ENCODE data around the gene PLA2G4B. TPM values are rescaled to one million over a fixed set of nuclear protein-coding genes. Genes with fewer than 3 reads are reported as not detected.

The PLA2G4B gene
- total and polyA plus RNA-seq, 9 of the 15 experiments (the other 6 are each of a cell fraction or from before 2014, with no cell fraction given): 0.07 to 6.1 (median 2.8) TPM

DNA sequence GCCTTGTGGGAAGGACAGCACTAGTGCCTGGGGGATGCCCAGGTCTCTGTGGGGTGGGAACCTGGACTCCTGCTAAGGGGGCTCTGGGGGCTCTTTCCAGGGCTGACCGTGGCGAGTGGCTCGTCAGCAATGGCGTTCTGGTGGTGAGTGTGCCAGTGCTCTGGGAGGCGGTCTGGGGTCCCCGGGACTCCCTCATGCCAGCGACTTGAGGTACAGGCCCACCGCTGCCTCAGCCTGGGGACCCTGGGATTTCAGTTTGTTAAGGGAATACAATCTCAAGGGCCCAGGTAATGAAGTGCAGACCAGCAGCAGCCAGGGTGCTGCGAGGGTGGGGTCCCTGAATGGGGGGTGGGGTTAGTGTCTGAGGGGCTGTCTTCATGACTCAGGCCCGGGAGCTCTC, 2.5 kb downstream of the PLA2G4B start:
- in situ Hi-C loops (cut with MboI): no loop called here
- no peak for TF ChIP-seq KDM4B (IDR thresholded peaks at IDR 0.05; ENCODE audit: borderline replicate concordance in 2 of 2, low read depth in 1 of 2)
- TF ChIP-seq ZKSCAN8 (CRISPR knock-in tag; IDR thresholded peaks at IDR 0.05): no peak
- no peak for TF ChIP-seq STAT5B (CRISPR knock-in tag; IDR thresholded peaks at IDR 0.05)
- TF ChIP-seq SIRT6 (IDR thresholded peaks at IDR 0.05; ENCODE audit: low read depth, low read length): no peak
- TF ChIP-seq ZNF41 (CRISPR knock-in tag; conservative IDR thresholded peaks at IDR 0.05): no peak
- TF ChIP-seq ZBTB7A (IDR thresholded peaks at IDR 0.05; ENCODE audit: borderline replicate concordance, control insufficient read depth, low read depth, low read length): no peak
- TF ChIP-seq C11orf30 (IDR thresholded peaks at IDR 0.05; ENCODE audit: low read depth): no peak
- TF ChIP-seq, protein P1, sequence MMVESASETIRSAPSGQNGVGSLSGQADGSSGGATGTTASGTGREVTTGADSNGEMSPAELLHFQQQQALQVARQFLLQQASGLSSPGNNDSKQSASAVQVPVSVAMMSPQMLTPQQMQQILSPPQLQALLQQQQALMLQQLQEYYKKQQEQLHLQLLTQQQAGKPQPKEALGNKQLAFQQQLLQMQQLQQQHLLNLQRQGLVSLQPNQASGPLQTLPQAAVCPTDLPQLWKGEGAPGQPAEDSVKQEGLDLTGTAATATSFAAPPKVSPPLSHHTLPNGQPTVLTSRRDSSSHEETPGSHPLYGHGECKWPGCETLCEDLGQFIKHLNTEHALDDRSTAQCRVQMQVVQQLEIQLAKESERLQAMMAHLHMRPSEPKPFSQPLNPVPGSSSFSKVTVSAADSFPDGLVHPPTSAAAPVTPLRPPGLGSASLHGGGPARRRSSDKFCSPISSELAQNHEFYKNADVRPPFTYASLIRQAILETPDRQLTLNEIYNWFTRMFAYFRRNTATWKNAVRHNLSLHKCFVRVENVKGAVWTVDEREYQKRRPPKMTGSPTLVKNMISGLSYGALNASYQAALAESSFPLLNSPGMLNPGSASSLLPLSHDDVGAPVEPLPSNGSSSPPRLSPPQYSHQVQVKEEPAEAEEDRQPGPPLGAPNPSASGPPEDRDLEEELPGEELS (CRISPR knock-in tag; IDR thresholded peaks at IDR 0.05; ENCODE audit: borderline replicate concordance): no peak
- no peak for TF ChIP-seq RBFOX2 (IDR thresholded peaks at IDR 0.05; ENCODE audit: low read depth, low read length)
- TF ChIP-seq, protein P2, sequence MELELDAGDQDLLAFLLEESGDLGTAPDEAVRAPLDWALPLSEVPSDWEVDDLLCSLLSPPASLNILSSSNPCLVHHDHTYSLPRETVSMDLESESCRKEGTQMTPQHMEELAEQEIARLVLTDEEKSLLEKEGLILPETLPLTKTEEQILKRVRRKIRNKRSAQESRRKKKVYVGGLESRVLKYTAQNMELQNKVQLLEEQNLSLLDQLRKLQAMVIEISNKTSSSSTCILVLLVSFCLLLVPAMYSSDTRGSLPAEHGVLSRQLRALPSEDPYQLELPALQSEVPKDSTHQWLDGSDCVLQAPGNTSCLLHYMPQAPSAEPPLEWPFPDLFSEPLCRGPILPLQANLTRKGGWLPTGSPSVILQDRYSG (tag; conservative IDR thresholded peaks at IDR 0.05; ENCODE audit: low read depth): no peak
- TF ChIP-seq SREBF1 (IDR thresholded peaks at IDR 0.05; ENCODE audit: borderline replicate concordance, low read depth, low read length): no peak
- TF ChIP-seq, protein P3, sequence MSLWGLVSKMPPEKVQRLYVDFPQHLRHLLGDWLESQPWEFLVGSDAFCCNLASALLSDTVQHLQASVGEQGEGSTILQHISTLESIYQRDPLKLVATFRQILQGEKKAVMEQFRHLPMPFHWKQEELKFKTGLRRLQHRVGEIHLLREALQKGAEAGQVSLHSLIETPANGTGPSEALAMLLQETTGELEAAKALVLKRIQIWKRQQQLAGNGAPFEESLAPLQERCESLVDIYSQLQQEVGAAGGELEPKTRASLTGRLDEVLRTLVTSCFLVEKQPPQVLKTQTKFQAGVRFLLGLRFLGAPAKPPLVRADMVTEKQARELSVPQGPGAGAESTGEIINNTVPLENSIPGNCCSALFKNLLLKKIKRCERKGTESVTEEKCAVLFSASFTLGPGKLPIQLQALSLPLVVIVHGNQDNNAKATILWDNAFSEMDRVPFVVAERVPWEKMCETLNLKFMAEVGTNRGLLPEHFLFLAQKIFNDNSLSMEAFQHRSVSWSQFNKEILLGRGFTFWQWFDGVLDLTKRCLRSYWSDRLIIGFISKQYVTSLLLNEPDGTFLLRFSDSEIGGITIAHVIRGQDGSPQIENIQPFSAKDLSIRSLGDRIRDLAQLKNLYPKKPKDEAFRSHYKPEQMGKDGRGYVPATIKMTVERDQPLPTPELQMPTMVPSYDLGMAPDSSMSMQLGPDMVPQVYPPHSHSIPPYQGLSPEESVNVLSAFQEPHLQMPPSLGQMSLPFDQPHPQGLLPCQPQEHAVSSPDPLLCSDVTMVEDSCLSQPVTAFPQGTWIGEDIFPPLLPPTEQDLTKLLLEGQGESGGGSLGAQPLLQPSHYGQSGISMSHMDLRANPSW (CRISPR knock-in tag; IDR thresholded peaks at IDR 0.05): no peak
- TF ChIP-seq STAT5A (IDR thresholded peaks at IDR 0.05; ENCODE audit: borderline replicate concordance, low read length): no peak
- no peak for TF ChIP-seq SRSF9 (IDR thresholded peaks at IDR 0.05; ENCODE audit: borderline replicate concordance, low read depth, low read length)

More for the DNA sequence above, 2.5 kb downstream of the PLA2G4B start:
- Histone ChIP-seq H3K27ac (ENCODE audit: extremely low read depth, low read depth, low read length) (no peak overlapping the region), H2AFZ (ENCODE audit: low read depth, low read length) (no peak overlapping the region), H3K9me3 (replicated peaks; ENCODE audit: control insufficient read depth, insufficient read depth, low read depth, low read length) (no peaks in the 10 kb centered on the region), H3K27me3 (ENCODE audit: control insufficient read depth in 2 of 2, insufficient read depth in 2 of 2, low read length in 2 of 2) (no peaks in the 10 kb centered on the region), H3K4me2 (ENCODE audit: insufficient read depth, low read length) (no peak overlapping the region), H3K79me2 (ENCODE audit: control insufficient read depth, insufficient read depth, low read length) (no peaks in the 10 kb centered on the region), H3K9ac (ENCODE audit: insufficient read depth in 1 of 2, low read depth in 2 of 2, low read length in 2 of 2) (no peak overlapping the region), H3K36me3 (ENCODE audit: control insufficient read depth, insufficient read depth, low read length) (no peaks in the 10 kb centered on the region; the same call in 2 of the 3 replicates), H3K4me1 (replicated peaks in 1 of 2; ENCODE audit: control insufficient read depth in 2 of 2, insufficient read depth in 2 of 2, low read length in 2 of 2) (peaks cover 0 to 21% of the 10 kb centered on the region in 2 experiments; a peak in 2 of 5 replicates), H4K20me1 (replicated peaks; ENCODE audit: control insufficient read depth, insufficient read depth, low read length) (no peaks in the 10 kb centered on the region), H3K4me3 (no peak overlapping the region), H3K9me1 (ENCODE audit: control insufficient read depth, insufficient read depth, low read length) (no peaks in the 10 kb centered on the region)
- 80% methylated on average over 8 of the region's 10 CpGs for WGBS (ENCODE audit: insufficient coverage, low coverage, missing lambda C conversion rate)
- ChIA-PET CTCF (ENCODE audit: low intra/inter-chr PET ratio) (no interaction called here), POLR2A (interaction anchor here (1.0 to 1.8 kb wide), 2 partner anchors 11 to 13 kb away, joined by 3 to 4 read pairs; partner anchors contain the start of gene JMJD7)
- intact Hi-C loops (cut with micrococcal nuclease): no loop called here
- no peak for FAIRE-seq
- DNase-seq (ENCODE audit: extremely low read depth in 1 of 4, low spot score in 3 of 4): no peak
- no TSS peak for BruUV-seq (replicated peaks)
- no peak for ATAC-seq

Measured in K562 (cell line).